Measurements from ENCODE around the gene GALE.
A peak's percentile ranks its signal among the peaks of the same experiment; 100 is the strongest.

GALE gene

GRCh38 chr1:23751050-23751814, 49.3 kb downstream of the GALE start:
- DNase-seq (ENCODE audit: low read depth in 2 of 2): peak; percentile 73 to 80
- no peak overlapping the region for H3K4me3 ChIP-seq (replicated peaks in 1 of 2; ENCODE audit: low read depth in 2 of 2, low read length in 2 of 2)
- TF ChIP-seq, protein P1, sequence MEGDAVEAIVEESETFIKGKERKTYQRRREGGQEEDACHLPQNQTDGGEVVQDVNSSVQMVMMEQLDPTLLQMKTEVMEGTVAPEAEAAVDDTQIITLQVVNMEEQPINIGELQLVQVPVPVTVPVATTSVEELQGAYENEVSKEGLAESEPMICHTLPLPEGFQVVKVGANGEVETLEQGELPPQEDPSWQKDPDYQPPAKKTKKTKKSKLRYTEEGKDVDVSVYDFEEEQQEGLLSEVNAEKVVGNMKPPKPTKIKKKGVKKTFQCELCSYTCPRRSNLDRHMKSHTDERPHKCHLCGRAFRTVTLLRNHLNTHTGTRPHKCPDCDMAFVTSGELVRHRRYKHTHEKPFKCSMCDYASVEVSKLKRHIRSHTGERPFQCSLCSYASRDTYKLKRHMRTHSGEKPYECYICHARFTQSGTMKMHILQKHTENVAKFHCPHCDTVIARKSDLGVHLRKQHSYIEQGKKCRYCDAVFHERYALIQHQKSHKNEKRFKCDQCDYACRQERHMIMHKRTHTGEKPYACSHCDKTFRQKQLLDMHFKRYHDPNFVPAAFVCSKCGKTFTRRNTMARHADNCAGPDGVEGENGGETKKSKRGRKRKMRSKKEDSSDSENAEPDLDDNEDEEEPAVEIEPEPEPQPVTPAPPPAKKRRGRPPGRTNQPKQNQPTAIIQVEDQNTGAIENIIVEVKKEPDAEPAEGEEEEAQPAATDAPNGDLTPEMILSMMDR (IDR thresholded peaks at IDR 0.05; ENCODE audit: low read depth, low read length): peak; percentile 78

DNA sequence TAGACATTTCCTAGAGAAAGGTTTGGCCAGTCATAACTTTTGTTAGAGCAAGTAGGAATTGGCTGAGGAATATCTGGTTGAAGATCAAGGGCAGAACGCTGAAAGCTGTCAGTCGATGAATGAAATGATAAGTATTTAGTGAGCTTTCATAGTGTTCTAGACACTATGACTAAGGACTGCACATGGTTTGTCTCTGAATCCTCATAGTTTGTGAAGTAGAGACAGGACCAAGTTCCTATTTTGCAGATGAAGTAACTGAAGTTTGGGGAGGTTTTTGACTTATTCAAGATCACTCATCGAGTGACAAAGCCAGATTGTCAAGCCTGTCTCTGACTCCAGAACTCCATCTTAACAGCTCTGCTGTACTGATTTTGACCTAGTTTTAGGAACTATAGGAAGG, 52.5 kb downstream of the GALE start:
- H3K4me3 ChIP-seq (replicated peaks in 1 of 2; ENCODE audit: low read depth in 2 of 2, low read length in 2 of 2): no peak overlapping the region
- peak in 1 of 2 donors; percentile 34 for DNase-seq (ENCODE audit: low read depth in 2 of 2)
- TF ChIP-seq, protein P1 (IDR thresholded peaks at IDR 0.05; ENCODE audit: low read depth, low read length): no peak
